Stimulated activated CD8-positive, alpha-beta memory T cell treated with anti-CD3 and anti-CD28 coated beads, Interleukin-2, amount 100 ng/mL, for 48 hours (primary cell): ENCODE results near the gene RNASE8.
"Not testable (repeated sequence)": the region's sequence is repeated elsewhere in the genome, so short reads cannot be mapped to it uniquely, and the experiment has no call there.

Experiments used
- DNase-seq, 2 donors: peaks; one replicate each; pipeline ENCODE4 v3.0.0-alpha.2; 2020; ENCODE audit warnings: low read depth in 2 of 2

RNASE8 gene, protein sequence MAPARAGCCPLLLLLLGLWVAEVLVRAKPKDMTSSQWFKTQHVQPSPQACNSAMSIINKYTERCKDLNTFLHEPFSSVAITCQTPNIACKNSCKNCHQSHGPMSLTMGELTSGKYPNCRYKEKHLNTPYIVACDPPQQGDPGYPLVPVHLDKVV

DNA sequence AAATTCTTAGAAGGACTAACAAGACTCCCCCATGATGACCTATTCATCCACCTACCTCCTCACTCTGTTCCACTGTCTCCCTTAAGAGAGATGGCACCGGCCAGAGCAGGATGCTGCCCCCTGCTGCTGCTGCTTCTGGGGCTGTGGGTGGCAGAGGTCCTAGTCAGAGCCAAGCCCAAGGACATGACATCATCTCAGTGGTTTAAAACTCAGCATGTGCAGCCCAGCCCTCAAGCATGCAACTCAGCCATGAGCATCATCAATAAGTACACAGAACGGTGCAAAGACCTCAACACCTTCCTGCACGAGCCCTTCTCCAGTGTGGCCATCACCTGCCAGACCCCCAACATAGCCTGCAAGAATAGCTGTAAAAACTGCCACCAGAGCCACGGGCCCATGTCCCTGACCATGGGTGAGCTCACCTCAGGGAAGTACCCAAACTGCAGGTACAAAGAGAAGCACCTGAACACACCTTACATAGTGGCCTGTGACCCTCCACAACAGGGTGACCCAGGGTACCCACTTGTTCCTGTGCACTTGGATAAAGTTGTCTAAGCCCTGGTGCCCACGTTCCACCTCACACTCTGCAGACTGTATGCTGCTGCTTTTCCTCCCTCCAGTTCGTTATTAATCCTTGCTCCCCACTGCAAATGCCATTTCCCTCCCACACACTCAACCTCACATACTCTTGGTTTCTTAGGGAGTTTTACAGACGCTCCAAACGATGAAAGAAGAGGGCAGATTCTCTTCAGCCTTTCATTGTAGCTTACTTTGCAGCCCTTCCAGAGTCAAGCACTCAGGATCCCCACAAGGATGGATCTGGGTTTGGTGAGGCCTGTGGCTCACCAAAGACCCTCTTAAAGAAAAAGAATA is at the start of gene RNASE8:
RNASE8 (plus strand) TSS at position 20 of the 873 bp plus-strand sequence; CDS start at position 91, 71 bp downstream.
- DNase-seq: no peak

DNA sequence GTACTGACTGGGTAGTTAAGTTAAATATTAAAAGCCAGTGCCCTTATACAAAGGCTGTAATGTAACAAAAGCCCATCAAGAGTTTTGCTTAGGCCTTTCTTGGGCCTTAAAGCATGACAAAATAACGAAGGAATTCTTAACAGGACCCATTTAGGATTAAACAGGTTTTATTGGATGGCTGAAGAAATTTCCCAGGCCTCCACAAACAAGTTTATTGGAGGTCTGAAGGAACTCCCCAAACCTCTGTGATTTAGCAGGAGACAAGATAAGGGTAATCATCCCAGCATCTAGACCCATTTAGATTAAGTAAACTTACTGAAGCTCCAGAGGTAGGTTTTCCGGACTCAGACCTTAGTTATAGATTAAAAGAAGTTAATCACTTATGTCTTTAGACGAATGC is 47.9 kb upstream of the RNASE8 start:
- not testable (repeated sequence) for DNase-seq

DNA sequence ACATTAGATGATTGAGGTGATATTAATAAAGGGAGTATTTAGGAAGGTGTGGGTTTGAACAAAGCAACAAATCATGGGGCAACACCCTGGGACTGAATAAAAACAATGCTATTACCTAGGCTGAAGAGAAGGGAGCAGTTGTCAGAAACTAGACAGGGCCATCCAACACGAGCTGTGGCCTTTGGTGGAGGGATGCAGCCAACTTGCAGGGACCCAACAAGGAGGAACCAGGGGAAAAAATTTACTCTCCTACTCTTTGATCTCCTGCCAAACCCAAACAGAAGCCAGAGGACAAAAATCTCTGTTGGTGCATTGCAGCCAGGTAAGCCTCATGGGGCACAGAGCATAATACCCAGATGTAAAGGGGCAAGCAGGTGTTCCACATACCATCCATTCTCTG is 46.5 kb upstream of the RNASE8 start:
- no peak for DNase-seq

DNA sequence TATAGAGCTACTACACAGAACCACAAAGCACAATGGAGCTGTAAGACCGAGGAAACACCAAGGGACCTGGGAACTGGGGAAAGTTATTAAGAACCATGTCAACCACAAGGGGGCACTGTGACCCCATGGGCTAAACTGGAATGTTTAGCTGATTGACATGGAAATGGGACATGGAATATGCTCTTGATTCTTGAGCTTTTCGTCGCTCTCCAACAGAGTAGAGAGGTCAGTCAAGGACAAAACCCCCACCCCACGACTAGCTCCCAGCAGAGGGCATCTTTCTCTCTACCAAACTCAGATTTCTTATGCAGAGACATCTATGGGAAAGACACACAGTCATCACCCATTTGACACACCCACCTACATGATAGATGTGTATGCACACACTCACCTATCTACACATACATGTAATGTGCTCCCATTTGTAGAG is 42.8 kb upstream of the RNASE8 start:
- peak; percentile 59 to 67 for DNase-seq

DNA sequence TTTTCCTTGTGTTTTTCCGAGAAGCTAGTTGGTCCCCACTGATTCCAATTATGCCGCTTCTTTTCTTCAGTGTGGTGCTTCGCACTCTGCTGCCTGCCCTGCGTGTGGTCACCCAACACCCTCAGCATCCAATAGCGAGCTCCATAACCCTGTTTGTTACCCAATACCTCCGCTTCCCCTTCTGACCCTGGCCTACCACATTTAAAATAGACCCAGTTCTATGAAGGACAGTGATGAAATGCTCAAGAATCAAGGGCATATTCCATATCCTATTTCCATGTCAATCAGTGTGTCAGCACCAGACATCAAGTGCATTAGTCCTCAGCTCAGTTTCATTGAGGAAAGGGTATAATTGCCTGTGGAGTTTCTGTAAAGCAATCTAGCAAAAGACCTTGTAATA is 42.3 kb upstream of the RNASE8 start:
- no peak for DNase-seq

DNA sequence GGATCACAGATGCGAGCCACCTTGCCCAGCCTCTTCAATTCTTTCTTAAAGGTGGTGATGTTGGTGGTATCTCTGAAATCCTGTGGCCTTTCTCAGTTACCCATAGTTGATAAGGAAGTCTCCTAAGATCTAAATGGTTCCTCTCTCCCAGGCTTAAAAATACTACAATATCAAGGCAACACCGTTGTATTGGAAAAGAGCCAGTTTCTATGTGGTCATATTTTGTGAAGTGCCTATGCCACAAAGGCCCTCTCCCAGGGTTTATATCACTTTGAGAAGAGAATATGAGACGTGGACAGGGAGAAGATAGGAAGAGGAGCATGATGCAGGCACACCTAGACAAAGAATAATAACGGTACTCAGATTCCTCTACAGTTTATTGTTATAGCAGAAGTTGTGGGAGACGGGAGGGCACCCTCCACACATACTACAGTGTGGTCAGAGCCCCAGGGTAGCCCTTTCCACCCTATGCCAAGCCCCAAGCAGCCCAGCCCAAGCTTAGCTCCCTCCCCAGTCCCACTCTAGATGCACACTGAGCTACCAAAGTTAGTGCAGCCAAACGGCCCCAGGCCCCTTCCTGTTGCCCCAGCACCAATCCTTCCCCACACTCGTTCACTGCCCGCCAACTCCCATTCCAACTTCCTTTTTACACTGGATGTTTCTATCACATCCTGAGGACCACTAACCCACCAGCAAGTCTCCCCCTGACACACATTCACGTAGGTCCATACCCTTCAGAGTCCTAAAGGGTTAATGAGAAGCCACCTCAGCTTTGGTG is 41.0 kb upstream of the RNASE8 start:
- no peak for DNase-seq

DNA sequence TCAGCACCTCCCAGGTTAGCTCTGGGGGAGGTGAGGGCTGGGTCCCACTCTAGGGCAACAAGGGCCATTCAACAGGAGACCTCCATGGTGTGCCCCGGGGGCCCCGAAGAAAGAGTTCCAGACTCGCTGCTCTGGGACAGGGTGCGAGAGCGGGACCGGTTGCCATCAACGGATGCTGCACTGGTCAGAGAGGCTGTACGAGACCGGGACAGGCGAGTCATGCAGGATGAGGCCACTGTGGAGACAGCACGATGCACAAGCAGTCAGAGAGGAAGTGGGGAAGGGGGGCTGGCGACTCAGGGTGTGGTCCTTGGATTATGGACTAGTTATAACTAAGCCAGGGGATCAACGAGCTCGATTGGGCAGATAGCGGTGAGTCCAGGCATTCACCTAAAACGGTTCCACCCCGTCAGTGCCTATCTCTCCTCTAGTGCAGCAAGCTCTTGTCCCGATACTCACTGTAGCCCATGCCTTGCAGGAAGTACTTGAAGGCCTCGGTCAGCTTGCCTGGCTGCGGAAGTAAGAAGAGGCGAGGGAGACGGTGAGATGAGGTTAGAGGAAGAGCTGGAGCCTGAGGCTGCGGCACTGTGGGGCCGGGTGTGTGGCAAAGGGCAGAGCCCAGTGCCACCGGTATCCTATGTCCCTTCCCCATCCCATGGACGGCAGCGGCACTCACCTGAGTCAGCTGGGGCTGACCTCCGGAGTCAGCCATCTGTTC is 39.9 kb upstream of the RNASE8 start:
- no peak for DNase-seq

DNA sequence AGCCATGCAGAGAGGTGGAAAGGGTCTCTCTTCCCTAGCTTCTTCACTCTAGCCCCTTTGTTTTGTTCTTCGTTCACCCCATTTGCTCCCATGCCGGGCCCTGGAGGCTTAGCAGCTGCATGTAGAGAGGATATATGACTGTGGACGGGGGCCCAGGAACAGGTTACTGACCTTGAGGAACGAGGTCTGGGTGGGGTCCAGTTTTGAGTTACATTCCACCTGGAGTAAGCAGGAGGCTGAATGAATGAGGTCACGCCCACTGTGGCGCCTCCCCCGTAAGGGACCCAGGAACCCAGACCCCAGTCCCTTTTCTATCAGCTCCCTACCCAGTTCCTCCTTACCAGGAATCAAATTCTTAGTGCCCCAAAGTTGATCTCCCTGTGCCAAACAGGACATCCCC is 39.3 kb upstream of the RNASE8 start:
- DNase-seq: no peak

DNA sequence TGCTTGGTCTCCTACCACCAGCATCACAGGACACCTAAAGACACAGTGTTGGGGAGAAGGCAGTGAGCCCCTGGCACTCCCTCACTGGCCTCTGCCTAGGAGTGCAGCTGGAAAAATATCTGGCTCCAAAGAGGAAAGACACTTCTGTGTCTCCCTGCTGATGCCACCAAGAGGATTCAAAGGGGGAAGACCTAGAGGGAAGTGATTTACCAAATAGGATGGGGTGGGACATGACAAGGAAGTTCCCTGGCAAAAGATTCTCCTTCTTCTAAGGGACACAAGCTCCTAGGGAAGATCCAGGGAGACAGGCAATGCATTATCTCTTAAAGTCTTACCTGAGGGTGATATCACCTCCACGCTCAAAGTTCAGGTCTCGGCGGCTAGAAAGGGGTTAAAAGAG is 38.8 kb upstream of the RNASE8 start:
- DNase-seq: no peak

DNA sequence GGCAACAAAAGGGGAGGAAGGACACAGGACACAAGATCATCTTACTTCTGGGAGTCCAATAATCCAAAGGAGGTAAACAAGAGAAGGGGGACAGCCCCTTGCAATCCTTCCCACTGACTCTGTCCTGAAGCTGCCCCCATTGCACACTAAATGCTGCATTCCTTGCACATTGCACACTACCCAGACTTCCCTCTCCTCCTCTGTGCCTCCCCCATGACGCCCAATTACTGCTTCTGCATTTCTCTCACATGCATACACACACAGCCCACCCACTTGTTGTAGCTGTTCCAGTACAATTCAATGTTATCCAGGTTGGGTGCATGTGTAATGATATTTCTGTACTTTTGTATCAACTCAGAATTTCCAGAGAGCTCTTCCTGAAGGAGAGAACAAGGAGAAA is 38.3 kb upstream of the RNASE8 start:
- DNase-seq: no peak

DNA sequence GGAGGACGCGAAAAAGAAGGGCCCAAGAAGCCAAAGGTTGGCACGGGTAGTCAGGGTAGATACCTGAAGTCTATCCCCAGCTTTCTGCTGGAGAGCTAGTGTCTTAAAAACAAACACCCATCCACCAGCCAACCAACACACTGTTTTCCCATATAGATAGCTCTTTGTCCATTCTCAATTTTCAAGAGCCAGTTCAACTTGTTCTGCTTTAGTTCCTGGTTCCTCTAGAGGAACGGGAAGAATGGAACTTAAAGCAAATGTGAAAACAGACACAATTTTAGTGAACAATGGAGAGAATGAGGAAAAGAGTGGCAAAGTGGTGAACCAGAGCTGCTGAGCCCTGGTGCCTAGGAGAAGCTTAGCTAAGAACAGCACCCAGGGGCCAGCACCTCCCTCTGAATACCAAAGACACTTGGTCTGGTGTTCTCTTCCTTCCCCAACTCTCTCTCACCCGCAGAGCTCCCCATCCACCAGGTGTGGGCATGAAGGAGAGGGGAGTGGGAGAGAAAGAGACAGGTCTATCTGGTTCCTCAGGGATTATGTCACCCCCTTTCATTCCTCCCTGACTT is 36.6 kb upstream of the RNASE8 start:
- DNase-seq: no peak

DNA sequence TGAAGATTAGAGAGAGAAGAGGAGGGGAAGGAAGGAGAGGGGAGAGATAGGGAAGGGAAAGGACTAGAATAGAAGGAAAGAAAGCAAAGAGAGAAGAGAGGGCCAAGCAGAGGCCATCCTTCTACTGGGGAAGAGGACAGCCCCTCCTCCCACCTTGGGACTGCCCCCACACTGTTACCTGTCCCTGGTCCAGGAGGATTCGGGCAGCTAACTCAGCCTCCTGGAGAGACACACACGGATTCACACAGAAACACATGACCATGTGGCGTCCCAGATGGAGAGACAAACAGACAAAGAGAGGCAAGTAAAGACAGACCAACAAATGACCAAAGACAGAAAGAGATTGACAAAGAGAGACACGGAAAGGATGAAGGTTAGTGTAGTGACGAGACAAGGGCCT is 34.9 kb upstream of the RNASE8 start:
- no peak for DNase-seq

DNA sequence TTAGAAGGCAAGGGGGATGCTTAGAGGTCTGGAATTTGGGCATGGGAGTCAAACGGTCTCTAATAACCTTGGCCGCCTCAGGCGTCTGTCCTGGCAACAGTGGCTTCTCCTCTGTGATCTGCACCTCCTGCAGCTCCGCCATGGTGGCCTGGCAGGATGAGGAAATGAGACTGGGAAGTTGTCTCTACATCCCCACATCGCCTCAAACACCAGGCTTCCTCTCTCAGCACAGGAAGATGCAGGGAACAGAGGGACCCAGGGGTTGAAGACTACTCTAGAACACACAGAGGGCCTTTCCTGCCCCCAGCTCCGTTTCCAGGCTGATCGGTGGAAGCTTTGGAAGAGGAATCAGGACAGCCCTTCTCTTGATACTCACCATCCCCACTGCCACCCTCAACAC is 34.4 kb upstream of the RNASE8 start:
- no peak for DNase-seq

DNA sequence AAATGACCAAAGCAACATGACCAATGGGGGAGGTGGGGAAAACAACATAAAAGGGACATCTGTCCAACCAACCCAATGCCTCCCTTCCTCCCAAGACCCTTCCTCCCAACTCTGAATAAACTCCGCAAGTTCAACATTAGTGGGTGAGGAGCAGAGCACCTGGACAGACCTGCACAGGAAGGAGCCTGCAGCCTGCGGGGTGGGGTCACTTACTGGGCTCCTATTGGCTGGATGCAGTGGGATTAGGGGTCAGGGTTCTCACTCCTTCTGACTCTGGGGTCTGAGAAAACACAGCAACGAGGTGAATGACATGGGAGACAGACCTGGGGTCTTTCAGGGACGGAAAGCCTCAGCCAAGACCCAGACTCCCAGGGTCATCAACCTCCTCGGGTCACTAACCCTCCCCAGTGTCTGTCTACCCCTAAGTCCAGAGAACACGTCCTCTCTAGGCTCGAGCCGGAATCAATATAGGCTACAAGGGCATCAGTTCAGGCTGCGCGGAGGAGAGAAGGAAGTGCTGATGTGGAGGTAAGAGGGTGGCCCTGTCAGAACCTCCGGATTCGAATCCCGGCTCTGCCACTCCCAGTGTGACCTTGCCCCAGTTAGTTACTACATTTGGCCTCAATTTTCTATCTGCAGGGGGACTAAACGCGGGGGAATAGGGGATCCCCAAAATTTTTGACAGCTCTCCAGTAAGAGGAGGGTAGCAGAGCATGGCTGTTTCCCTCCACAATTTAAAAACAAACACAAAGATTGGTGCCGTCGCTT is 33.6 kb upstream of the RNASE8 start:
- DNase-seq: no peak

DNA sequence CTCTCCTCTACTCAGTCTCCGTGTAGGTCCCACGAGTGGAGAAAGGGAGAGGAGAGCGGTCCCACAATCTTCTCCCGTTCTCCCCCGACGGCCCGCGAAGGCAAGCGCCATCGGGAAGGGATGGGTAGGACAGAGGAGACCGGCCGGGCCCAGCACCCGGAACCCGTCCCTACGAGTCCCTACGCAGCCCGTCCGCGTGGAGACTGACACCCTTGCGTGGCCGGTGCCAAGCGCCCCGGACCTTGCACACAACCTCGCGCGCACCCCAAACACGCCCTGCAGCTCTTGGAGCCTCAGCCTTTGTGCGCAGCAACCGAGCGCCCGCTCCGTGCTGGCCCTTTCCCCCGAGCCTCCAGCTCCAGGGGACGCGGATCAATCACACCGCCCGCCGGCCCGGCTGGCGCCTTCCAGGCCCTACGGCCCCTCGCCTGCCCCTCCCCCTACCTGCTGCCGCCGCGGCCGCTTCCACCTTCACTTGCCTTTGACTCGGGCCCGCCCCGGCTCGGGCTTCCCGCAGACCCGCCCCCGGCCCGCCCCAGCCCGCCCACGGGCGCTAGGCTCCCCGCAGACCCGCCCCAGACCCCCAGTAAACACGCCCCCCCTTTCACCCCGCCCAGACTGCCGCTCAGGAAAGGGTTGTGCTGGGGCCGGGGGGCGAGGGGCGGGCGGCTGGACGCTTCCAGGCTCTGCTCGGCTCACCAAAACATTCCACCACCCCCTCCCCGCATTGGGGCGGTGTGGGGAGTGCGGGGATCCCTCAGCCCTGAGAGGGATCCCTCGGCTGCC is 32.8 kb upstream of the RNASE8 start, which contains the start of gene NDRG2:
NDRG2 (minus strand) TSS at position 477 of the 786 bp plus-strand sequence. CDS start 1,746 bp downstream, outside the sequence.
- peak; percentile 47 to 57 for DNase-seq

DNA sequence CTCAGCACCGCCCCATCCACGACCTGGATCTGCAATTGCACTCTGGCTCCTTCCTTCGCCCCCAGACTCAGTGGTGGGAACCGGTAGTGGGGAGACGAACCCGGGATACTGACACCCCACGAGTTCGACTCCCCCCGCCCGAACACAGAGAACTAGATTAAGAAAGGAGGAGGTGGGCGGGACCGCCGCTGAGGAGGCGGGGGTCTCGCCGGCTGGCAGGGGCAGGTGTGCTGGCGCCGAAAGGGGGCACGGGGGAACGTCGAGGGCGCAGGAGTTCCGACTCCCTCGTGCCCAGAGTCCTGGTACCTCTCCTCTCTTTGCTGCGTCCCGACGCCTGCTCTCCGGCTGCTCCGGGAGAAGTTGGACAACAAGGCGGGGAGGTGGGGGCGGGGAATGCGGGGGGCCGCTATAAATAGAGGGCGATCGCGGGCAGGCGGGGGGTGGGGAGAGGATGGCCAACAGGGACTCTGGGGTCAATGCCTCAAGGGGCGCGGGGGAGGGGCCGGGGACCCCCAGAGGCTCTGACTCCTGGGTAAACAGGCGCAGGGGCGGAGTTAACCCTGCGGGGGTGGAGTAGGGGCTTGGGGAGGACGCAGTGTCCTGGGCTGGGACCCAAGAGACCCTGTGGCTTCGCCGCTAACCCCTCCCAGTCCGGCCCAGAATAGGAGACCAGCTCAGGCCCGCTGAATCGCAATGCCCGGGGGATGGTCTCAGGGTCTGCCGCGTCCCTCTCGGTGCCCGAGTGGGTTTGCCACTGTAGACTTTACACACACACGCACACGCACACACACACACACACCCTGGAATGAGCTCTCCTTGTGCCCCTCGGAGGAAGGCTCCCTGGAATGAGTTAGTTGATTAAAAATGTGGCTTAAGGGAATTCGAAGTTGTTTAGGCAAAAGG is 32.0 kb upstream of the RNASE8 start:
- no peak for DNase-seq

DNA sequence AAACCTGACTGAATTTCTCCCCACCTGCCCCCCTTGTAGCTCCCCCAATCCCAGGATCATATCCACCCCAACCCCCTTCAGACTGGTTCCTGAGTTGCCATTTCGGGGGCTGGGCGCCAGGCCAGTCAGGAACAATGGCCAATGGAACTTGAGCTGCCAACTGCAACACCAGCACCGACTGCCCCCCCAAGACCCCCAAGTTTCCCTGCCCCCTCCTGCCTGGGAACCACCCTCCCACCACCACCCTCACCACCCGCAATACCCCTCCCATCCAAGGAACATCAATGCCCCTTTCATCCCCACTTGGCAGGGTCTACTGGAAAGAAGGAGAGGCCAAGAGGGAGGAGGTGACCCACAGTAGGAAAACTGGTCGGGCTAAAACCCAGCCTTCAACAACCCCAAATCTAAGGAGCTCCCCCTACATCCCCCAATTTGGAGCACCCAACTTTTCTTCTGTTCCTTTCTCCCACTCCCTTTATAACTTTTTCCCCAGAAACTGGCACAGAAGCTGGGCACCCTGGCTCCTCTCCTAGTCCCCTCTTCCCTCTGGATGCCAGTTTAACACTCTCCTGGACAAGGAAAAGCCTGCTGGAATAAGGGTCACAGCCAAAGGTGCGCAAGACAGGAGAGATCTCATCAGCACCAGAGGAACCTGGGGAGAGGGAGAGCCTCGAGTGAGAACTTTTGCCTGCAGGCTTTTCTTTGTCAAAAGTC is 31.2 kb upstream of the RNASE8 start:
- DNase-seq: no peak

DNA sequence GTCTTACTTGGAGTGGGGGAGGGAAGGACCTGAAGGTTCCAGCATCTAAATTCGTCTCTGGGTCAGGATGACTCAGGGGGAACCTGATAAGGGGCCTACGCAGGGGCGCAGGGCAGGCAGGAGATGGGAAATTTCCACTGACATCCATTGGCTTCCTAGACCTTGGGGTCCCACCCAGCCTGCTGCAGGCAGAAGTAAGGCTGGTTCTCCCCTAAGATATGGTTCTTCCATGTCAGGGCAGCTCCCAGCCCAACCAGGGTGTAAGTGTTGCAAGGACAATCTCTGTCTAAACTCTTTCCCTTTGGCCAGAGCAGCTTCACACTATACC is 30.7 kb upstream of the RNASE8 start:
- no peak for DNase-seq
